Keratinocyte (primary cell): ENCODE results near the gene CD3E. TPM values are rescaled to one million over a fixed set of nuclear protein-coding genes. Genes with fewer than 3 reads are reported as not detected.

Experiments used
- DNase-seq: peaks from one replicate; pipeline ENCODE4 v3.0.0-alpha.2; 2011; ENCODE audit warnings: low read depth, missing footprints, low spot score
- FAIRE-seq: peaks from 2 replicates; lab custom pipeline; 2011; peaks lifted over from hg19 to GRCh38; lab: Jason Lieb, UNC
- H2AFZ ChIP-seq: 2 replicates; pipeline ENCODE4 v1.6.0; 2012; ENCODE audit warnings: low read length, control low read depth, inconsistent platforms; ENCODE audit not compliant: control insufficient read depth
- H3K27ac ChIP-seq: 2 replicates; pipeline ENCODE4 v1.5.1; 2011; ENCODE audit warnings: low read length; ENCODE audit not compliant: control insufficient read depth, insufficient read depth
- H3K27me3 ChIP-seq: 3 replicates; pipeline ENCODE4 v1.6.0; 2011; ENCODE audit warnings: low read length; ENCODE audit not compliant: control insufficient read depth, insufficient read depth; ENCODE audit errors: extremely low read depth
- H3K36me3 ChIP-seq, 2 experiments: 2 replicates in 1 of 2; 3 replicates in 1 of 2; pipeline ENCODE4 v1.5.1; 2011; ENCODE audit warnings: low read length in 2 of 2, mild to moderate bottlenecking in 1 of 2; ENCODE audit not compliant: control insufficient read depth in 2 of 2, insufficient read depth in 2 of 2; ENCODE audit errors: extremely low read depth in 1 of 2
- H3K4me1 ChIP-seq: 3 replicates; pipeline ENCODE4 v1.5.1; 2011; ENCODE audit warnings: low read length; ENCODE audit not compliant: control insufficient read depth, insufficient read depth; ENCODE audit errors: extremely low read depth
- H3K4me2 ChIP-seq: 3 replicates; pipeline ENCODE4 v1.6.0; 2011; ENCODE audit warnings: low read depth, low read length; ENCODE audit not compliant: control insufficient read depth, insufficient read depth; ENCODE audit errors: extremely low read depth
- H3K4me3 ChIP-seq, 3 experiments: fragments of 200-600 bp in 1 of 3; sonication (generic) in 1 of 3; 2 replicates in 2 of 3; 3 replicates in 1 of 3; pipeline ENCODE4 v1.5.1; 2011 to 2016; ENCODE audit warnings: low read length in 3 of 3, mild to moderate bottlenecking in 3 of 3, control low read depth in 2 of 3, inconsistent platforms in 1 of 3, low read depth in 1 of 3, mixed read lengths in 1 of 3, mixed run types in 1 of 3, moderate library complexity in 1 of 3; ENCODE audit not compliant: control insufficient read depth in 2 of 3, insufficient read depth in 2 of 3; ENCODE audit errors: extremely low read depth in 1 of 3
- H3K79me2 ChIP-seq: 2 replicates; pipeline ENCODE4 v1.6.0; 2012; ENCODE audit warnings: low read length; ENCODE audit not compliant: control insufficient read depth, insufficient read depth
- H3K9ac ChIP-seq: 3 replicates; pipeline ENCODE4 v1.6.0; 2011; ENCODE audit warnings: low read length; ENCODE audit not compliant: control insufficient read depth, insufficient read depth; ENCODE audit errors: extremely low read depth
- H3K9me1 ChIP-seq: 3 replicates; pipeline ENCODE4 v1.6.0; 2011; ENCODE audit warnings: low read length; ENCODE audit not compliant: control insufficient read depth, insufficient read depth; ENCODE audit errors: extremely low read depth
- H3K9me3 ChIP-seq: 2 replicates; pipeline ENCODE4 v1.5.1; 2012; ENCODE audit warnings: low read depth, low read length; ENCODE audit not compliant: control insufficient read depth
- H4K20me1 ChIP-seq: 3 replicates; pipeline ENCODE4 v1.6.0; 2011; ENCODE audit warnings: low read length; ENCODE audit not compliant: control insufficient read depth, insufficient read depth; ENCODE audit errors: extremely low read depth
- CTCF ChIP-seq, 3 experiments: IDR thresholded peaks in 1 of 3; conservative IDR thresholded peaks in 1 of 3; optimal IDR thresholded peaks in 1 of 3; 2 replicates in 2 of 3; 3 replicates in 1 of 3; pipeline versions ENCODE3 to v1.5.1; 2011; ENCODE audit warnings: low read length in 3 of 3, mild to moderate bottlenecking in 3 of 3, moderate library complexity in 2 of 3, control low read depth in 1 of 3, inconsistent platforms in 1 of 3; ENCODE audit not compliant: insufficient read depth in 2 of 3; ENCODE audit errors: extremely low read depth in 1 of 3
- EZH2 ChIP-seq: IDR thresholded peaks from one replicate; pipeline ENCODE4 v1.6.1; 2012; ENCODE audit warnings: inconsistent platforms, mild to moderate bottlenecking, low read length, moderate library complexity
- dilution Hi-C: fragments of 300-500 bp; cut with MboI; formaldehyde crosslinking; loops from one replicate; pipeline ENCODE4 v1.7.0; 2020; ENCODE audit warnings: low sequenced_read_pairs; ENCODE audit not compliant: extremely low pct_ligation_motif_present
- polyA plus RNA-seq, 5 experiments: library from polyadenylated mRNA; depleted of rRNA in 3 of 5; stranded (reverse) in 3 of 5; stranded (forward) in 1 of 5; unstranded in 1 of 5; fragments of >200 nt; gene quantifications; 1 replicate in 1 of 5; 2 replicates in 3 of 5; 3 replicates in 1 of 5; pipeline versions ENCODE4 v1.2.1 to v1.2.3, GENCODE V29; 2011 to 2012; ENCODE audit warnings: missing spikeins in 2 of 5, low read depth in 1 of 5, low replicate concordance in 1 of 5

CD3E gene
- polyA plus RNA-seq, 1 donor (not counting 4 experiments of a cell fraction or from before 2014, with no cell fraction given) = not detected

- Histone ChIP-seq H2AFZ (no peak overlapping the region), H3K79me2 (no peaks in the 10 kb centered on the region), H4K20me1 (no peaks in the 10 kb centered on the region), H3K9ac (no peak overlapping the region), H3K4me3 (no peak overlapping the region), H3K27me3 (peaks cover 20% of the 10 kb centered on the region), H3K9me1 (no peaks in the 10 kb centered on the region), H3K36me3 (no peaks in the 10 kb centered on the region), H3K4me2 (no peak overlapping the region), H3K27ac (no peak overlapping the region), H3K9me3 (no peaks in the 10 kb centered on the region), H3K4me1 (no peaks in the 10 kb centered on the region)
- DNase-seq (no peak), FAIRE-seq (no peak)
- dilution Hi-C loops = no loop called here
- no peak for TF ChIP-seq CTCF (optimal IDR thresholded peaks at IDR 0.05 in 1 of 3, IDR thresholded peaks at IDR 0.05 in 1 of 3, conservative IDR thresholded peaks at IDR 0.05 in 1 of 3; ENCODE audit: extremely low read depth in 1 of 3, insufficient read depth in 2 of 3, low read length in 3 of 3)
- TF ChIP-seq EZH2 = no peak
Measured at GRCh38 chr11:118349475-118349874, 44.9 kb downstream of the CD3E start.

GRCh38 chr11:118353084-118353710 lies 48.7 kb downstream of the CD3E start:
- no peak overlapping the region for H3K4me2 ChIP-seq
- H4K20me1 ChIP-seq = no peaks in the 10 kb centered on the region
- no peaks in the 10 kb centered on the region for H3K4me1 ChIP-seq
- H3K9me1 ChIP-seq = no peaks in the 10 kb centered on the region
- H3K27me3 ChIP-seq = peaks cover 14% of the 10 kb centered on the region
- FAIRE-seq (no peak), DNase-seq (no peak)
- H3K79me2 ChIP-seq = no peaks in the 10 kb centered on the region
- peak in 2 of 3 experiments; percentile 23 to 27 for TF ChIP-seq CTCF (optimal IDR thresholded peaks at IDR 0.05 in 1 of 3, IDR thresholded peaks at IDR 0.05 in 1 of 3, conservative IDR thresholded peaks at IDR 0.05 in 1 of 3; ENCODE audit: extremely low read depth in 1 of 3, insufficient read depth in 2 of 3, low read length in 3 of 3)
- TF ChIP-seq EZH2 = no peak
- no peak overlapping the region for H3K27ac ChIP-seq
- H3K9me3 ChIP-seq = no peaks in the 10 kb centered on the region
- no peaks in the 10 kb centered on the region for H3K36me3 ChIP-seq
- H3K4me3 ChIP-seq = no peak overlapping the region
- no peak overlapping the region for H3K9ac ChIP-seq
- dilution Hi-C loops = no loop called here
- no peak overlapping the region for H2AFZ ChIP-seq
